Skeletal muscle cell (primary cell): Measurements from ENCODE around the gene SLC38A10.

Experiments
- DNase-seq: peaks from one replicate; pipeline ENCODE4 v3.0.0-alpha.2; 2010; ENCODE audit warnings: low read depth
- H3K4me3 ChIP-seq: 2 replicates; pipeline ENCODE4 v1.5.1; 2011; ENCODE audit warnings: low read depth, mild to moderate bottlenecking, control low read depth, low read length, moderate library complexity

The SLC38A10 gene

DNA sequence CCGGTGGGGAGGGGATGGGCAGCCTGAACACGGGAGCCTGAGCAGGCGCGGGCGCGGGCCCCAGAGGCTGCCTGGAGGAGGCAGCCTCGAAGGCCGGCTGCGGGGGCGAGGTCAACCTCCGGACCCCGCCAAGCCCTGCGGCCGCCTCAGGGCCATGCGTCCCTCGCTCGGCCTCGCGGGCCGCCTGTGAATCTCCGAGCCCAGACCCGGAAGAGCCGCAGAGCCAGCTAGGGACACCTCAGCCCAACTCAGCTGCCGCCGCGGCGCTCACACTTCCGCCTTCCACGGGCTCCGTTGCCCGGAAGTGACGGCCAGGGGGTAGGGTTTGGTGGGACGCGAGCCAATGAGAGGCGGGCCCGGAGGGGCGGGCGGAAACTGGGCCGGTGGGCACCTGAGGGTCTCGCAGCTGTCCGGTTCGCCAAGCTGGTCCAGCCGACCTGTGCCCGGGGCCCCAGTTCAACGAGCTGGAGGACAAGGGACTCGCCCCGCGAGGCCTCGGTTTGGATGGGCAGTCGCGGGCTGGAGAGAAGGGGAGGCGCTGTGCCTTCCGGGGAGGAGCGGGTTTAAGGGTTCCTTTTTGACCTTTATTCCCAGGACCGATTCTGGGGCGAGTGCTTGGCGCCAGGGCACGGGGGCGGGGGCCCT lies at the start of gene SLC38A10:
TSS of gene SLC38A10 (minus strand) at position 277 of the 645 bp plus-strand sequence. CDS start 386 bp downstream, outside the sequence.
- peak; percentile 31 for DNase-seq
- peak within 1 kb of the TSS; percentile 85 for H3K4me3 ChIP-seq

DNA sequence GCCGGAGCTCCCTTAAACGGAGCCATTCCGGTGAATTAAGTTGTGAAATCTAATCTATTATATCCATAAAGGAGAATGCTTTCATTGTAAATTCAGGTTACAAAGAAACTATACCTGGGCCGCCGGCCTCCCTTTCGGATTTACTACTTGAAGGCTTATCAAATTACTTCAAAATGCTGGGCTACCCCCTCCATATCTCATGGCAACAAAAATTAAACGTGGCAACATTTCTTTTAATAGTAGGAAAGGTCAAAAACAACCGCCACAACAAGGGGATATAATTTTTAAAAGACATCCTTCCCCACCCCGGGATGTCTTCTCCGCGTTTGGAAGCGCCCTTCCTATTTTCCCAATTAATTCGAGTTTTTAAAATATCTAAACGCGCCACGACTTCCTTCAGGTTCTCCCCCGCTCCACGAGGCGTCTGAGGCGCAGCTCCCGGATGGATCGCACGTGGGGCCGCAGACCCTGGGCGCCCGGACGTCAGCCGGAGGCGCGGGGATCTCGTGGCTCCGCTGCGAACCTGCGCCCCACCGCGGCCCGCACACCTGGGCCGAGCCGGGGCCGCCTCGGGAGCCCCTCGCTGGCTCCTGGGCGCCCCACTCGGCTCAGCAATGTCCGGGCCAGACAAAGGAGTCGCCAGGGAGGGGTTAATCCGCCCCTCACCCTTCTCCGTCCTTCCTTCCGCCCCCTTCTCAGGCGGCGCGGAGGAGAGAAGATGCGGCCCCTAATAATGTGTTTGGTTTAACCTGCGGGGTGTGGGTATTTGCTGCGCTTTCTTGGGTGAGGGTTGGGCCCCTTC lies 47.4 kb upstream of the SLC38A10 start:
- DNase-seq = no peak
- peak overlapping the region; percentile 95 for H3K4me3 ChIP-seq

DNA sequence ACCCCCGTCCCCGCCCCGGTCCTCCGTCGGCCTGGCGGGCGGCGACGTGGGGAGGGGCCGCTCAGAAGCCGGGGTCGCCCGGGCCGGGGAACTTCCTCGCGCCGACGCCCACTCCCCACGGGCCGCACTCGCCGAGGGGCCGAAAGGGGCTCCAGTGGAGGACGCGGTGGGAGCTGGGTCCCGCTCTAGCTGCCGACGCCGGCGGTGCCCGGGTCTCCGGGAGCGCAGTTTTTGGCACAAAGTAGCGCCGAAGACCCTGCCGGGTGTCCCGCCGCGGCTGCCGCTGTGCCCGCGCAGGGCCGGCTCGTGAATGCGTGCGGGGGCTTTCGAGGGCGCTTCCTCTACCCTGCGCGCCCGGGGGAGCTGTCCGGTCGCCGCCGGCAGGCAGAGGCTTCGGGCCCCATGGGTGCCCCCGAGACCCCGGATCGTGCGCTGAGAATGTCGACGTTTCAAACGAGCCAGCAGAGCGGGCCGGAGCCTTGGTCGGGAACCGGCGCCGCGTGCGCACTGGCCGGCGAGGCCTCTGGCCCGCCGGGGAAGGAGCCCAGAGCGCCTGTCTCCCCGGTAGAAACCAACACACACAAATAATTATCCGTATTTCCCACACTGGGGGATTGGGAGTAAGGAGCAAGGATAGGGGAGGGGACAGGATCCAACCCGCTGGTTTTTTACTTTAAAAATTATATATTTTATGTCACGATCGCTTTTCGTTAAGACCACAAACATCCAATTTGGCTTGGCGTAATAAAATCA lies 46.6 kb upstream of the SLC38A10 start:
- H3K4me3 ChIP-seq = peak overlapping the region; percentile 95
- no peak for DNase-seq

DNA sequence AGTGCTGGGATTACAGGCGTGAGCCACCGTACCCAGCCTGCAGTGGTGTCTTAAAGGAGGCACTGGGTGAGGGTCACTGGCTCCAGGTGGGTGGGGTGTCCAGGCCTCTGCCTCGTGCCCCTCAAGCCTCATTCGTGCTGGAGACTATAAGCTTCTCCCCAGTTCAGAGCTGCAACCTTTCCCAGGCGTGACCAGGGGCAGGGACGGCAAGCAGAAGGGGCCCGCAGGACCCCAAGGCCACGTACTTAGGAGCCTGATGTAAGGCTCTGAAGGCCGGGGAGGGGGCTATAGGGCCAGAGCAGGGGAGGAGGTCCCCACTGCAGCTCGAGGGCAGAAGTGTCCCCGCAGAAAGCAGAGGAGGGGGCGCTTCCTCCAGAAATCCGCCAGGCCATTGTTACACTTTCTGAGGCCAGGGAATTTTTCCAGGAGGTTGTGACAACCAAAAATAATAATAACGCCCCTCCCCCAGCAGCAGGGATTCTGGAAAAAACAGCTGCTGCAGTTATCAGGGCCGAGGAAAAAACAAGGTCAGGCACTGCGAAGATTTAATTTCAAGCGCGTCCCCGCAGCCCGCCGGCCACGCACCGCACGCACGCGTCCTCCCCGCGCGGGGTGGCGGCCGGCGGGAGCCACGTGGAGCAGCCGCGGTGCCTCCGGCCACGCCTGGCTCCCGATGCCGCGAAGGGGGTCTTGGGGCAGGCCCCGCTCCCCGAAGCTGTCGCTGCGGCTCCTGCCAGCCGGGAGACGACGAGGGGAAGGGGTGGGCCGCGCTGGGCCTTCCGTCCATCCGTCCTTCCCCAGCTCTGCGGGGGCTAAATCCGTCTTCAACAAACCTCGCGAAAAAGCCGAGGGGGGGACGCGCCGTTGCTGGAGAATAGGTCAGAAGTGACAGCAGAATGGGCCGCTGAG lies 45.8 kb upstream of the SLC38A10 start:
- peak overlapping the region; percentile 95 for H3K4me3 ChIP-seq

DNA sequence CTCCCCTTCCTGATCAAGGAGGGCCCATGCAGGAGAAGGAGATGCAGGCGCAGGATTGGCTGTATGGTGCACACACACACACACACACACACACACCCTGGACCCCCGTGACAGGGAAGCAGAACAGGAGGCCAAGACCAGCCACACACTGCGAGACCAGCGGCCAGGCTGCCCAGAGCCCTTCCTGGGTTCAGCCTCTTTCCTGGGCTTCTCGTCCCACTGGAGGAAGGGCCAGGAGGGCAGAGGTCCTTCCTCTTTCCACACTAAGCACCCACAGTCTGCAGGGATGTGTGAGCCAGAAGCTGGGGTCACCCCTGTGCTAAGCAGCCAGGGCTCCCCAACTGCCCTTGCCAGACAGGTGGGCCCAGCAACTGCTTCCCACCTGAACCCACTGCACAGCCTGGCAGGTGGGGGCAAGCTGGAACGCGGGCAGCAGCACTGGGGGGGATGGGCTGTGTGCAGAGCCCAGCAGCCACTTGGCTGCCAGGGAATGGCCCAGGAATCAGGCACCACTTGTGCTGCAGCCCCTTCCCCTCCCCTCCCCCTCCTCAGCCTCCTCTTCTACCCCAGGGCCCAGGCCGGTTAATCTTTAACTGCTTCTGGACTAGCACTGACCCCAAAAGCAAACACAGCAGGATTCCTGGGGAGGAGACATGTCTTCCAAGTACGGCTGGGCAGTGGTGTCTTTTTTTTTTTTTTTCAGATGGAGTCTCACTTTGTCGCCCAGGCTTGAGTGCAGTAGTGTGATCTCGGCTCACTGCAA lies 44.6 kb upstream of the SLC38A10 start:
- no peak for DNase-seq
- H3K4me3 ChIP-seq = no peak overlapping the region

More for the DNA sequence above, 45.8 kb upstream of the SLC38A10 start:
- no peak for DNase-seq

DNA sequence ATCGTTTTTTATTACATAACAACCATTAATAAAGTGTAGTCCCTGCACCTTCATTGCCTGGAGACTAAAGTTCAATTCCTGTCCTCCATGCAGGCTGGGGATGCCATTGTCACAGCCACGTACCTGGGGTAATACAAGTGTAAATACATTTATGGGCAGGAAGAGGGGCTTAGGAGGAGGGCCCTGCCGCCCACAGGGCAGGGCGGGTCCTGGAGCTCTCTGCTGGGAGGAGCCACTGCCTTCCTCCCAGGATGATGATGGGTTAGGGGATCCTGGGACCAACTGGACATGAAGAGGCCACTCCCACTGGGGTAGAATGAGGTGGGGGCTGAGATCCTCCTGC lies 44.1 kb upstream of the SLC38A10 start:
- no peak for DNase-seq
- no peak overlapping the region for H3K4me3 ChIP-seq

DNA sequence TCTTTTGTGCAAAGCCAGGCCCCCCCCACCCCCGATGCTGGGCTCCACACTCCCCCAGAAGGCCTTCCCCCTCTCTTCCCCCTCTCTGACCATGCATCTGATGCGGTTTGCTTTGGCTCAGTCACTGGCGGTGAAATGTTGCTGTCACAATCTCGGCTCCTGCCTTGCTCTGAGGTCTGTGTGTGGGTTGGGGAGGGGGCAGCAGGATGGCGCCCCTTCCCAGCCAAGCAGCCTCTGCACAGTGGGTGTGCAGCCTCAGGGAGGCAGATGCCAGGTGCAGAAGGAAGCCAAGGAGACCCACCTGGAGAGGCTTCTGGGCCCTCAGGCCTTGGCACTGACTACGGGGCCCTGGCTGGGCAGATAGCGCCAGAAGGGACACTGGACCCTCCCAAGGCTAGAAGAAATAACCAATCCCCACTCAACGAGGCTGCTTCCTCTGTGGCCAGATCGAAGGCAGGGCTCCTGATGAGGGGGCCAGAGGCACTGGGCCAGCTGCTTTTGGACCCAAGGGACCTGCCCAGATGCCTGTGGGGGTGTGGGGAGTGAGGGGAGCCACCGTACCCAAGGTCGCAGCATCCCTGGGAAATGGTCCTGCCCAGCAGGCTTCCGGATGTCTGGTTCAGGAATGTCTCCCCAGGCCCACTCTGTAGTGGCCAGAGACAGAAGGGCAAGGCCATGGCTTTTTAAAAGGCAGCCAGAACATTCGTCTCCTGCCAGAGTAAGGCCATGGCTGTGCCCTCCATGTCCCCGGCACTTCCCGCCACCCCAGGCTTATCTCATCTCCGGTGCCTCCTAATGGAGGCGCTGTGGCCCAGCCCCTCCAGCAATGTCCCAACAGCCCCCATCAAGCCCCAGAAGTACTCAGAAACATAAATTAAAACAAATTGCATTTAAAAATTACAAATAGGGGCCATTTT lies 43.4 kb upstream of the SLC38A10 start:
- H3K4me3 ChIP-seq = no peak overlapping the region
- no peak for DNase-seq

DNA sequence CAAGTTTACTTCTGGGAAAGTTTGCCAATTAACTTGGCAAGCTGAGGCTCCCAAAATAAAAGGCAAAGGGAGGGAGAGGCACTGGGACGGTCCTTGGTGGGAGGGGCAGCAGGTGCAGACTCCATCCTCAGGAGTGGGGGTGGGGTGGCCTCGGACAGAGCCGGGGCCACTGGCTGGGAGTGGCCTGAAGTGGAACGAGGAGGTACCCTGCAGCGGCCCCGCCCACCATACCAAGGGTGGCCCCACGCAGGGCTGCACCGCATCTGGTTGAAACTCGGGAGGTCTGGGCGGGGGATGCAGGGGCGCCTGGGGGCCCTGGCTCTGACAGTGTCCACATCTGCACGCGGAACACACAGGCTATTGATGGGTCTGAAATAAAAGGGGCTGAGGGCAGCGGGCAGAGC lies 42.4 kb upstream of the SLC38A10 start:
- no peak overlapping the region for H3K4me3 ChIP-seq
- DNase-seq = no peak

DNA sequence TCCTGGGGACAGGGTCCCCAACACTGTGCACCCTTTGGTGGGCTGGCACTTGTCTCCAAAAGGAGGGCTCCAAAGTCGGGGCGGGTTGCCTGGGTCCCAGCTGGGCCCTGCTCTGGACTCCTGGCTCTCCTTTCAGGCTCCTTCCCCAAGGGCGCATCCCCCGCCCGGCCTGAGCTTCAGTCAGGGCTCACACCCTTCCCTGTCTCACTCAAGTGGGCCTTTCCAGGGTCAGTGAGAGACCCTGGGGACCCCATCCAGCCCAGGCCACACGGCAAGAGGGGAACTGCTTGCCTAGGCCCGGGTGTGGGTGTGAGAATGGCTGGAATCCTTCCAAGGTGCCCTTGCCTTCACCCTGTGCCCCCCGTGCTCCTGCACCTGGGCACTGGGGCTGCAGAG lies 41.8 kb upstream of the SLC38A10 start:
- no peak for DNase-seq
- no peak overlapping the region for H3K4me3 ChIP-seq

DNA sequence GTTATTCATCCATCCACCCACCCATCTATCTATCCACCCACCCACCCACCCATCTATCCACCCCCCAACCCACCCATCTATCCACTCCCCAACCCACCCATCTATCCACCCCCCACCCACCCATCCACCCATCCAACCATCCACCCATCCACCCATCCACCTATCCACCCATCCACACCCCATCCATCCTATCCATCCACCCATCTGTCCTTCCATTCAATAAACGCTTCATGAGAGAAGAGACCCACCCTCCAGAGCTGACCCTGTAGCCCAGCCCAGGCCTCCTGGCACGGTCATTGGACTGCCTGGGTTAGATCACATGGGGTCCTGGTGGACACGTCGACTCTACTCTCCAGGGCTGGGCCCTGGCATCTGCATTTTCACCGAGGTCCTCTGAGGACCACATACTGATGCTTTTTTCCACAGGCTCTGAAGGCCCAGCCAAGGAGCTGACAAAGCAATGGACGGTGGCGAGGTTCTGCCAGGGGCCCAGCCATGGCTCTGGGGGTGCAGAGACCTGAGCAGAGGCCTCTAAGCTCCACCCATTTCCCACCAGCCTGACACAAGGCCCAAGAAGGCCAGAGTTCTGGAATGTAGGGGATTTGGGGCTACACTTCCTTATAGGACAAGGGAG lies 41.3 kb upstream of the SLC38A10 start:
- no peak for DNase-seq
- H3K4me3 ChIP-seq = no peak overlapping the region

DNA sequence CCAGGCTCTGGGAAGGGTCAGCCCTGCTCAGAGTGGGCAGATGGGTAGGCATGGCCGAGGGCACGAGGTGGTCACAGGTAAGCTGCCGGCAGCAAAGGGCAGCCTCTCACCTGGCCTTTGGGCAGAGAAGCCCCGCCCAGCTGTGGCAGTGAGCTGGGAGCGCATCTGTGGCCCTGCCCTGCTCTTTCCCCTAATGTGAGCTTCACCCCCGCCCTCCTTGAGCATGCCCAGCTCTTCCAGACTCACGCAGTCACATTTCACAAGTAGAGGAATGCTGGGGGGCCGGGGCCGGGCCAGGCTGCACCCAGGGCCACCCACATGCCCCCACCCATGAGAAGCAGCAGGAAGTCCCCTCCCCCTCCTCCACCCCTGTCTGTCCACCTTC lies 40.7 kb upstream of the SLC38A10 start:
- no peak overlapping the region for H3K4me3 ChIP-seq
- no peak for DNase-seq

DNA sequence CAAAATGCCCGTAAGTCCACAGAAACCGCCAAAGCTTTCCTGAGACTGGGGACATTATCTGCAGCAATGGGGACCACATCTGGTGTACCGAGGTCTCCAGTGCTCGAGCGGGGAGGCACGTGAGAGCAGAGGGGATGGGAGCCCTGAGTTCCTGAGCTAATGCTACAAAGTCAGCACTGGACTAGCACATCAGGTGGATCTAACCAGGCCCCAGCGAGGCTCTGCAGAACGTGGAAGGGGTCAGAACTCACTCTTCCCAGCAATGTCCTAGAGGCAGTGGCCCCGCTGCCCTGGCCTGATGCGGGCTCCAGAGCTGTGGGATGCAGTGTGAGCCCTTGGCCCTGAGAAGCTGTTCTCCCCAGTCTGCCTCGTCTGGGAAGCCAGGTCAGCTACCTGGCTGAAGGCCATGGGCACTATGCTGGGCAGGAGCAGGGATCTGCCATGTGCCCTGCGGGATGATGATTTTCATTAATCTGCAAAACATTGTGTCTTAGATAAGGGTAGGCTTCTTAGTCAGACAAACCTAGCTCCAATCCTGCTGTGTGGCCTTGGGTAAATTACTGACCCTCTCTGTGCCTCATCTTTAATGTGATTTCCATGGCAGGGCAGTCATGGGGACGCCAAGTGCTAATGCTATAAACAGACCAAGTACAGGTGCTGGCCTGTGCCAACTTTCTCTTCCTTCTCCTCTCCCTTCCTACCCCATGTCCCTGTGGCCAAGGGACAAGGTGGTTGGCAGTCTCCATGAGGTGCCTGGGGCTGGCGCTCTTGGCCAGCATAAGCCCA lies 40.1 kb upstream of the SLC38A10 start:
- no peak overlapping the region for H3K4me3 ChIP-seq
- DNase-seq = no peak

DNA sequence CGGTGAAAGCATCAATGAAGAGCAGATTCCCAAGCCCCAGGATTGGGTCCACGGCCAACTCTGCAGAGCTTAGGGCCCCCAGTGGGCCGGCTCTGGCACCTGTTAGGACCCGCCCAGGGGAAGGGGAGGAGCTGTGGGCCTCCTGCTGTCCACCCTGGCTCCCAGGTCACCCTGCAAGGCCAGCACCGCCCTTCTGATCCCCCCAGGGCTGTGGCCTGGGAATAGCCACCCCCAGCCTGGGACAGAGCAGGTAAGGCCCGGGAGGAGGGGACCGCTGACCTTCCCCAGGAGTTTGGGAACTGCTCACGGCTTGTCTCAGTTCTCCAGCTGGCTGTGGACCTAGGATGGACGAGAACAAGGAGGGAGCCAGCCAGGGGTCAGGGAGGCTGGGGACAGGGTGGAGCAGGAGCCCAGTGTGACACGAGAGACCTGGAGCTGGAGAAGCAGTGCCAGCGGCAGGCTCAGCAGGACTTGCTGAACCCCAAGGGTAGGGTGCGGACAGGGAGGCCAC lies 39.3 kb upstream of the SLC38A10 start:
- DNase-seq = no peak
- no peak overlapping the region for H3K4me3 ChIP-seq

DNA sequence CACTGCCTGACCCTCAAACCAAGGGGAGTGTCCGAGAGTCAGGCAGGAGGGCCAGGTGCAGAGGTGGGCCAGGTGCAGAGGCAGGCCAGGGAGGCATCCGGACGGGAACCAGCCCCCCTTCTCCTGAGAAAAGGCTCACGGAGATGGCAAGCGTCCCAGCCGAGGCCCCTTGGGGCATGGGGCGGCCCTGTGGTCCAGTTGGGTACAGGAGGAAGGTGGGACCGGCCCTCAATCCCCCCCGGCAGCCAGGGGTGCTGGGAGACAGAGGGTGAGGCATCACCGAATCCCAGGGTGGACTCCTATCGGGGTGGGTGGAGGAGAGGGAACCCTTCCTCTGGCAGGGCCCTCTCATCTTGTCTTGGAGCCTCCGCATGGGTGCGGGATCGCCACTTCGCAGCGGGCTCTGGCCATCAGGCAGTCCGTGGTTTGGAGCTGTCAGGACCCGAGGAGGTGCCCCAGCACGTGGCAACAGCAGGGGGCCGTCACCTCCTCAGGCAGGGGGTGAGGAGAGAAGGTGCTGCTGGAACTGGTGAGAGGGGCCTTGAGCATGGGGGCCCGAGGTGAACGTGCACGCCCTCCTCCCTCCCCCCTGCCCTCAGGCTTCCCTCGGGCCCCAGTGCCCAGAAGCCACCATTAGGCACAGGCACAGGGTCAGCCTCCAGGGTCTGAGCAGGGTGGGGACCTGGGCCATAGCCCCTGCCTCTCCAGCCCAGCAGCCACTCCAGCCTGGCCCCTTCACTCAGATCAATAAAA lies 38.7 kb upstream of the SLC38A10 start:
- DNase-seq = no peak
- no peak overlapping the region for H3K4me3 ChIP-seq

DNA sequence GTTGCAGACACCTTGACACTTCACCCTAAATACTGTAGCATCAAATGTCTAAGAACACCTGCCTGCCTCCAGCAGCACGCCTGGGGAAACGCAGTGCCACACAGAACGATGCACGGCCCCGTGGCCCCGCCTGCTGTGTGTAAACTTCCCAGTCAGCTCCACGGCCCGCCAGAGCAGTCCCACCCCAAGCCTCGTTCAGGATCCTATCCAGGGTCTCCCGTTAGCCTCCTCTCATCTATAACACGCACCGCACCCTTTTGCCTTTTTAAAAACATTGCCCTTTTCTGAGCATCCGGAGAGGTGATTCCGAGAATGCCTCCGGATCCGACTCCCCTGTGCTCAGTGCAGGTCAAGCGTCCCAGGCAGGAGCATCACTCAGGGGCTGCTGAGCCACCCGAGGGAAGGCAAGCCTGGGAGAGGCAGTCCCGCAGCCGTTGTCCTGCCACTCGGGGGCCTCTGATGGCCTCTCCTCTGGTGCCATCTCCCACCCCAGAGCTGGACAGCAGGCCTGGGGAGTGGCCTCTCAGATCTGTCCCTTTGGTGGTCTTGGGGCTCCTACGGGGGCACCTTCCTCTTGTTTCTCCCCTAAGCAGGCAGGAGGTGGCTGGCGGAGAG lies 37.9 kb upstream of the SLC38A10 start:
- DNase-seq = no peak
- H3K4me3 ChIP-seq = no peak overlapping the region
